K562 (cell line): ENCODE data around the gene HOXB3. TPM values are rescaled to one million over a fixed set of nuclear protein-coding genes. Genes with fewer than 3 reads are reported as not detected.

Experiments used
- BCOR ChIP-seq: fragments of 450-650 bp; IDR thresholded peaks from 2 replicates; pipeline ENCODE4 v1.6.1; 2016
- BRF2 ChIP-seq: IDR thresholded peaks from 3 replicates; pipeline ENCODE4 v1.6.1; 2011; ENCODE audit warnings: borderline replicate concordance, mild to moderate bottlenecking; ENCODE audit not compliant: insufficient read length, insufficient read depth
- CEBPZ ChIP-seq: fragments of 150-350 bp; IDR thresholded peaks from 2 replicates; pipeline ENCODE4 v1.6.1; 2014; ENCODE audit warnings: low read depth, mild to moderate bottlenecking, low read length, borderline replicate concordance
- ELF1 ChIP-seq: fragments of 200-800 bp; sonication (Bioruptor generic); IDR thresholded peaks from 2 replicates; pipeline ENCODE4 v1.6.1; 2016; ENCODE audit warnings: missing genetic modification characterization, missing compliant biosample characterization
- ESRRA ChIP-seq: fragments of 450-650 bp; IDR thresholded peaks from 2 replicates; pipeline ENCODE4 v1.6.1; 2014; ENCODE audit warnings: low read depth, mild to moderate bottlenecking, moderate library complexity, borderline replicate concordance
- JUNB ChIP-seq: fragments of 450-650 bp; formaldehyde crosslinking; conservative IDR thresholded peaks from 2 replicates; pipeline ENCODE4 v1.4.0; 2020; ENCODE audit warnings: mild to moderate bottlenecking
- KAT2B ChIP-seq: IDR thresholded peaks from one replicate; pipeline ENCODE4 v1.6.1; 2012; ENCODE audit warnings: low read depth, mild to moderate bottlenecking, control low read depth, inconsistent platforms, low read length, moderate library complexity
- KLF10 ChIP-seq: fragments of 250-450 bp; sonication (Bioruptor Pico); IDR thresholded peaks from 2 replicates; pipeline ENCODE4 v1.6.1; 2021; ENCODE audit warnings: matching md5 sums
- OTX1 ChIP-seq: fragments of 450-650 bp; formaldehyde crosslinking; IDR thresholded peaks from 2 replicates; pipeline ENCODE4 v1.4.0; 2022; ENCODE audit warnings: mild to moderate bottlenecking
- PKNOX1 ChIP-seq: fragments of 450-650 bp; IDR thresholded peaks from 2 replicates; pipeline ENCODE4 v1.6.1; 2016
- PML ChIP-seq: IDR thresholded peaks from 2 replicates; pipeline ENCODE4 v1.6.1; 2012; ENCODE audit warnings: low read length, inconsistent platforms
- POLR2G ChIP-seq: fragments of 200-400 bp; formaldehyde crosslinking; IDR thresholded peaks from 2 replicates; pipeline ENCODE4 v1.6.1; 2017; ENCODE audit warnings: low read depth, mild to moderate bottlenecking, antibody characterized with exemption, low read length, moderate library complexity
- RB1 ChIP-seq: fragments of 450-650 bp; IDR thresholded peaks from 2 replicates; pipeline ENCODE4 v1.6.1; 2017; ENCODE audit warnings: low read depth, mild to moderate bottlenecking
- RFX1 ChIP-seq: fragments of 450-650 bp; IDR thresholded peaks from 2 replicates; pipeline ENCODE4 v1.6.1; 2016; ENCODE audit warnings: mild to moderate bottlenecking, moderate library complexity
- SIRT6 ChIP-seq: IDR thresholded peaks from one replicate; pipeline ENCODE4 v1.6.1; 2012; ENCODE audit warnings: low read depth, mild to moderate bottlenecking, control low read depth, inconsistent platforms, low read length, moderate library complexity
- SMAD3 ChIP-seq: fragments of 450-650 bp; formaldehyde crosslinking; conservative IDR thresholded peaks from 2 replicates; pipeline ENCODE4 v1.4.0; 2020; ENCODE audit warnings: mild to moderate bottlenecking
- SRSF9 ChIP-seq: fragments of 200-400 bp; formaldehyde crosslinking; IDR thresholded peaks from 2 replicates; pipeline ENCODE4 v1.6.1; 2017; ENCODE audit warnings: low read depth, low read length, borderline replicate concordance
- TBP ChIP-seq: optimal IDR thresholded peaks from 2 replicates; pipeline ENCODE3; 2011; ENCODE audit warnings: low read depth, low read length, improper control_type of control experiment
- U2AF1 ChIP-seq: fragments of 200-400 bp; formaldehyde crosslinking; optimal IDR thresholded peaks from 2 replicates; pipeline ENCODE3; 2017; ENCODE audit warnings: mild to moderate bottlenecking, low read depth, low read length, moderate library complexity
- ZBTB8A ChIP-seq: fragments of 450-650 bp; IDR thresholded peaks from 2 replicates; pipeline ENCODE4 v1.6.1; 2018; ENCODE audit warnings: mild to moderate bottlenecking, moderate library complexity; ENCODE audit not compliant: partially characterized antibody
- ZFP36 ChIP-seq: fragments of 150-350 bp; IDR thresholded peaks from 2 replicates; pipeline ENCODE4 v1.6.1; 2018; ENCODE audit warnings: low read length, low read depth; ENCODE audit not compliant: partially characterized antibody
- ZNF696 ChIP-seq: fragments of 250-450 bp; sonication (Bioruptor Pico); conservative IDR thresholded peaks from 2 replicates; pipeline ENCODE4 v1.4.0; 2020; ENCODE audit warnings: mild to moderate bottlenecking, moderate library complexity
- ZNF699 ChIP-seq: fragments of 250-450 bp; sonication (Bioruptor Pico); IDR thresholded peaks from 2 replicates; pipeline ENCODE4 v1.8.0; 2021; ENCODE audit warnings: mild to moderate bottlenecking, moderate library complexity; ENCODE audit not compliant: insufficient replicate concordance
- ZNF77 ChIP-seq: fragments of 250-450 bp; sonication (Bioruptor Pico); IDR thresholded peaks from 2 replicates; pipeline ENCODE4 v1.5.0; 2020
- polyA plus RNA-seq, 8 experiments: library from polyadenylated mRNA; depleted of rRNA in 4 of 8; stranded (reverse) in 5 of 8; unstranded in 3 of 8; fragments of >200 nt; fragmentation: Nextera tagmentation in 2 of 8; fragmentation: Illumina TruSeq in 1 of 8; extraction: Ambion mirVana in 2 of 8; extraction: Trizol in 1 of 8; gene quantifications; 2 replicates each; pipeline versions ENCODE4 v1.2.1 to v1.2.3, GENCODE V29; 2011 to 2014; ENCODE audit warnings: inconsistent platforms in 1 of 8, missing spikeins in 1 of 8
- total RNA-seq, 7 experiments: library from RNA; depleted of rRNA in 6 of 7; stranded (reverse); fragments of >200 nt in 6 of 7; fragmentation: Illumina TruSeq in 2 of 7; extraction: Trizol in 2 of 7; gene quantifications; 2 replicates each; pipeline versions ENCODE4 v1.2.1 to v1.2.3, GENCODE V29; 2011 to 2021; ENCODE audit warnings: low replicate concordance in 1 of 7

The HOXB3 gene
- total and polyA plus RNA-seq, 9 of the 15 experiments (the other 6 are each of a cell fraction or from before 2014, with no cell fraction given), result 2.4 to 41.3 (median 20.2) TPM

GRCh38 chr17:48555258-48556228 is 34.5 kb downstream of the HOXB3 start (continued):
- TF ChIP-seq RB1 (no peak), OTX1 (CRISPR knock-in tag) (peak; percentile 91), KLF10 (no peak), SIRT6 (no peak), SMAD3 (CRISPR knock-in tag) (0 out of 2 replicates have a peak, but pooled peaks have one; percentile 47), JUNB (no peak), KAT2B (no peak), U2AF1 (no peak), POLR2G (peak; percentile 41; the same call in 1 of the 2 replicates), ZNF77 (no peak), BRF2 (no peak), ELF1 (peak; percentile 82), ZNF696 (no peak), ZNF699 (CRISPR knock-in tag) (no peak), SRSF9 (no peak), ZFP36 (no peak), CEBPZ (no peak), TBP (no peak), PKNOX1 (peak; percentile 97), RFX1 (no peak), ESRRA (no peak; the same call in 1 of the 2 replicates), ZBTB8A (no peak), BCOR (0 out of 2 replicates have a peak, but pooled peaks have one; percentile 10), PML (peak; percentile 61)
